GM23338 (cell line): Measurements from ENCODE around the gene TMIGD2.

Experiments used
- CREB1 ChIP-seq: fragments of 250-450 bp; sonication (Bioruptor Pico); IDR thresholded peaks from 2 replicates; pipeline ENCODE4 v1.5.0; 2020; ENCODE audit warnings: low read depth, mild to moderate bottlenecking, moderate library complexity
- EZH2 ChIP-seq: fragments of 200-600 bp; sonication (generic); IDR thresholded peaks from one replicate; pipeline ENCODE4 v1.8.0; 2017; ENCODE audit warnings: antibody characterized with exemption, mild to moderate bottlenecking, low read depth; ENCODE audit not compliant: unreplicated experiment
- EZH2phosphoT487 ChIP-seq: fragments of 200-600 bp; sonication (generic); IDR thresholded peaks from one replicate; pipeline ENCODE4 v1.8.1; 2018; ENCODE audit warnings: antibody characterized with exemption; ENCODE audit not compliant: unreplicated experiment
- JUNB ChIP-seq: IDR thresholded peaks from one replicate; pipeline ENCODE4 v1.6.1; 2016; ENCODE audit warnings: antibody characterized with exemption; ENCODE audit not compliant: unreplicated experiment
- NANOG ChIP-seq: IDR thresholded peaks from 2 replicates; pipeline ENCODE4 v1.6.1; 2016; ENCODE audit warnings: antibody characterized with exemption, borderline replicate concordance
- POLR2AphosphoS5 ChIP-seq: IDR thresholded peaks from 2 replicates; pipeline ENCODE4 v1.6.1; 2016; ENCODE audit warnings: antibody characterized with exemption, low read depth
- STAT1 ChIP-seq: IDR thresholded peaks from one replicate; pipeline ENCODE4 v1.6.1; 2016; ENCODE audit warnings: antibody characterized with exemption; ENCODE audit not compliant: unreplicated experiment
- ZNF331 ChIP-seq: fragments of 250-450 bp; sonication (Bioruptor Pico); IDR thresholded peaks from 2 replicates; pipeline ENCODE4 v1.5.0; 2020; ENCODE audit warnings: low read depth, mild to moderate bottlenecking, moderate library complexity
- TF ChIP-seq, protein P1 (sequence below), 2 experiments: fragments of 200-600 bp in 1 of 2; sonication (generic) in 1 of 2; conservative IDR thresholded peaks; 2 replicates each; pipeline versions ENCODE4 v1.5.1 to v1.6.1; 2016 to 2017; ENCODE audit warnings: antibody characterized with exemption in 2 of 2, low read depth in 2 of 2, mild to moderate bottlenecking in 2 of 2, moderate library complexity in 1 of 2
- TF ChIP-seq, protein P2 (sequence below): IDR thresholded peaks from 2 replicates; pipeline ENCODE4 v1.6.1; 2016; ENCODE audit warnings: antibody characterized with exemption
- TF ChIP-seq, protein P3 (sequence below): IDR thresholded peaks from one replicate; pipeline ENCODE4 v1.6.1; 2018; ENCODE audit warnings: antibody characterized with exemption; ENCODE audit not compliant: unreplicated experiment

DNA sequence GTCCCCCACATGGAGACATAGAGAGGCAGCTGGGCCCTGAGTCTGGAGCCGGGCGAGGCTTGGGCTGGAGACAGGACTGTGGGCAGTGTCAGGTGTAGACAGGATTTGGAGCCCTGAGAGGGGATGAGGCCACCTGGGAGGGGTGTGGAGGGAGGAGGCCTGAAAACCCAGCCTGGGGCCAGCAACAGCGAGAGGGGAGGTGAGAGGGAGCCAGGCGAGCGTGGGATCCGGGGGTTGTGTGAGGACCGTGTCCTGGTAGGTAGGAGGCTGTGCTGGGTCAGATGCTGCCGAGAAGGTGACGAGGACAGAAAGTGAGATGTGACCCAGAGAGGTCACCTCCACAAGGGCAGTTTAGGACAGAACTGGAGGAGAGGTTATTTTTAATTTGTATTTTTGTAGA, 48.5 kb upstream of the TMIGD2 start:
- TF ChIP-seq, protein P1, sequence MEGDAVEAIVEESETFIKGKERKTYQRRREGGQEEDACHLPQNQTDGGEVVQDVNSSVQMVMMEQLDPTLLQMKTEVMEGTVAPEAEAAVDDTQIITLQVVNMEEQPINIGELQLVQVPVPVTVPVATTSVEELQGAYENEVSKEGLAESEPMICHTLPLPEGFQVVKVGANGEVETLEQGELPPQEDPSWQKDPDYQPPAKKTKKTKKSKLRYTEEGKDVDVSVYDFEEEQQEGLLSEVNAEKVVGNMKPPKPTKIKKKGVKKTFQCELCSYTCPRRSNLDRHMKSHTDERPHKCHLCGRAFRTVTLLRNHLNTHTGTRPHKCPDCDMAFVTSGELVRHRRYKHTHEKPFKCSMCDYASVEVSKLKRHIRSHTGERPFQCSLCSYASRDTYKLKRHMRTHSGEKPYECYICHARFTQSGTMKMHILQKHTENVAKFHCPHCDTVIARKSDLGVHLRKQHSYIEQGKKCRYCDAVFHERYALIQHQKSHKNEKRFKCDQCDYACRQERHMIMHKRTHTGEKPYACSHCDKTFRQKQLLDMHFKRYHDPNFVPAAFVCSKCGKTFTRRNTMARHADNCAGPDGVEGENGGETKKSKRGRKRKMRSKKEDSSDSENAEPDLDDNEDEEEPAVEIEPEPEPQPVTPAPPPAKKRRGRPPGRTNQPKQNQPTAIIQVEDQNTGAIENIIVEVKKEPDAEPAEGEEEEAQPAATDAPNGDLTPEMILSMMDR (conservative IDR thresholded peaks at IDR 0.05; ENCODE audit: low read depth in 2 of 2): no peak
- TF ChIP-seq POLR2AphosphoS5 (no peak), EZH2 (no peak), ZNF331 (no peak), STAT1 (no peak), EZH2phosphoT487 (no peak), CREB1 (CRISPR knock-in tag) (no peak), JUNB (no peak), NANOG (no peak)
- TF ChIP-seq, protein P2, sequence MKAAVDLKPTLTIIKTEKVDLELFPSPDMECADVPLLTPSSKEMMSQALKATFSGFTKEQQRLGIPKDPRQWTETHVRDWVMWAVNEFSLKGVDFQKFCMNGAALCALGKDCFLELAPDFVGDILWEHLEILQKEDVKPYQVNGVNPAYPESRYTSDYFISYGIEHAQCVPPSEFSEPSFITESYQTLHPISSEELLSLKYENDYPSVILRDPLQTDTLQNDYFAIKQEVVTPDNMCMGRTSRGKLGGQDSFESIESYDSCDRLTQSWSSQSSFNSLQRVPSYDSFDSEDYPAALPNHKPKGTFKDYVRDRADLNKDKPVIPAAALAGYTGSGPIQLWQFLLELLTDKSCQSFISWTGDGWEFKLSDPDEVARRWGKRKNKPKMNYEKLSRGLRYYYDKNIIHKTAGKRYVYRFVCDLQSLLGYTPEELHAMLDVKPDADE: no peak
- TF ChIP-seq, protein P3, sequence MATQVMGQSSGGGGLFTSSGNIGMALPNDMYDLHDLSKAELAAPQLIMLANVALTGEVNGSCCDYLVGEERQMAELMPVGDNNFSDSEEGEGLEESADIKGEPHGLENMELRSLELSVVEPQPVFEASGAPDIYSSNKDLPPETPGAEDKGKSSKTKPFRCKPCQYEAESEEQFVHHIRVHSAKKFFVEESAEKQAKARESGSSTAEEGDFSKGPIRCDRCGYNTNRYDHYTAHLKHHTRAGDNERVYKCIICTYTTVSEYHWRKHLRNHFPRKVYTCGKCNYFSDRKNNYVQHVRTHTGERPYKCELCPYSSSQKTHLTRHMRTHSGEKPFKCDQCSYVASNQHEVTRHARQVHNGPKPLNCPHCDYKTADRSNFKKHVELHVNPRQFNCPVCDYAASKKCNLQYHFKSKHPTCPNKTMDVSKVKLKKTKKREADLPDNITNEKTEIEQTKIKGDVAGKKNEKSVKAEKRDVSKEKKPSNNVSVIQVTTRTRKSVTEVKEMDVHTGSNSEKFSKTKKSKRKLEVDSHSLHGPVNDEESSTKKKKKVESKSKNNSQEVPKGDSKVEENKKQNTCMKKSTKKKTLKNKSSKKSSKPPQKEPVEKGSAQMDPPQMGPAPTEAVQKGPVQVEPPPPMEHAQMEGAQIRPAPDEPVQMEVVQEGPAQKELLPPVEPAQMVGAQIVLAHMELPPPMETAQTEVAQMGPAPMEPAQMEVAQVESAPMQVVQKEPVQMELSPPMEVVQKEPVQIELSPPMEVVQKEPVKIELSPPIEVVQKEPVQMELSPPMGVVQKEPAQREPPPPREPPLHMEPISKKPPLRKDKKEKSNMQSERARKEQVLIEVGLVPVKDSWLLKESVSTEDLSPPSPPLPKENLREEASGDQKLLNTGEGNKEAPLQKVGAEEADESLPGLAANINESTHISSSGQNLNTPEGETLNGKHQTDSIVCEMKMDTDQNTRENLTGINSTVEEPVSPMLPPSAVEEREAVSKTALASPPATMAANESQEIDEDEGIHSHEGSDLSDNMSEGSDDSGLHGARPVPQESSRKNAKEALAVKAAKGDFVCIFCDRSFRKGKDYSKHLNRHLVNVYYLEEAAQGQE: no peak
